ENCODE data around the gene MOCS3. TPM values are rescaled to one million over a fixed set of nuclear protein-coding genes. Genes with fewer than 3 reads are reported as not detected.

MOCS3 gene
- polyA plus RNA-seq, 3 donors, result 0.48 to 1.9 (median 1.9) TPM

DNA sequence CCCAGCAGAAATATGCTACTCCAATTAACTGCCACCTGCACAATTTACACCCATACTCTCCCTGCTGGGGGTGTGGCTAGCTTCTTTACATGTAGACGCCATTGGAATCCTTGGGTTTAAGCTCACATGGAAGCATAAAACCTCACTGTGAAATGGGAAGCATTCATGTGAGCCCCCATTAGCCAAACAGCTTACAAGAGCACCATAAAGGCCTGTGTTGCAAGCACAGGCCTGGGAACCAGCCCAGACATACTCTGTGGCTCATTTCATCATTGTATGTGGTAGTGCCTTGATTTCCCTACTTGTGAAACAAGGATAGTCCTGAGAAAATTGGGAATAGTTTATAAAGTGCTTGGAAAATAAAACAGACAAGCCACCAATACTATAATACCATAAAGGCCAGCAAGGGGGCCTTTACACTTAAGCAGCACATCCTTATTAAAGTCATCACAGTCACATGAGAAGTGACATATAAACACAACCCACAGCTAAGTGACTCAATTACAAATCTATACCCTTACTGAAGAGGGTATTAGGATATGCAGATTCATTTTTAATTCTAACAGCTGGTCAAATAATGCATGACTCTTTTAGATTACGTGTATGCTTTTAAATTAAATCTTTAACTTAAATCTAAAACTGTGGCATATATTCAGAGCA is 34.2 kb upstream of the MOCS3 start:
- Histone ChIP-seq H3K9ac (ENCODE audit: insufficient read depth, low read length, poor library complexity, severe bottlenecking) (no peak overlapping the region), H3K79me2 (ENCODE audit: insufficient read depth, low read length) (peaks cover 100% of the 10 kb centered on the region), H3K4me1 (ENCODE audit: control insufficient read depth in 1 of 2, insufficient read depth in 2 of 2, low read length in 2 of 2) (peaks cover 11 to 28% of the 10 kb centered on the region in 2 donors), H4K20me1 (ENCODE audit: insufficient read depth, low read length) (peaks cover 100% of the 10 kb centered on the region), H3K36me3 (replicated peaks in 1 of 2; ENCODE audit: control insufficient read depth in 1 of 2, insufficient read depth in 2 of 2, low read length in 2 of 2) (peaks cover 9 to 46% of the 10 kb centered on the region in 2 donors), H3K4me3 (replicated peaks in 1 of 3; ENCODE audit: low read depth in 2 of 3, low read length in 3 of 3) (no peak overlapping the region), H3K4me2 (replicated peaks; ENCODE audit: extremely low read depth, low read length, poor library complexity, severe bottlenecking) (no peak overlapping the region), H3K27me3 (ENCODE audit: control insufficient read depth in 2 of 2, insufficient read depth in 2 of 2, low read length in 2 of 2) (no peaks in the 10 kb centered on the region), H2AFZ (ENCODE audit: insufficient read depth, low read depth, low read length, poor library complexity, severe bottlenecking) (no peak overlapping the region), H3K9me3 (replicated peaks in 1 of 2; ENCODE audit: control insufficient read depth in 1 of 2, insufficient read depth in 1 of 2, low read length in 2 of 2) (no peaks in the 10 kb centered on the region), H3K27ac (ENCODE audit: low read depth in 1 of 2, low read length in 2 of 2) (peak overlapping the region in 1 of 2 donors; percentile 33)
- Mint-ChIP-seq H3K36me3 (peaks cover 25 to 54% of the 10 kb centered on the region in 2 donors), H3K27me3 (ENCODE audit: low read depth in 3 of 3) (no peaks in the 10 kb centered on the region), H3K4me3 (no peak overlapping the region), H3K9me3 (no peaks in the 10 kb centered on the region), H3K27ac (peak overlapping the region in 2 of 7 donors; percentile 15 to 75), H3K4me1 (peaks cover 42% of the 10 kb centered on the region)
- intact Hi-C loops (cut with micrococcal nuclease), result loop anchor here in 1 of 2 donors (10.0 kb wide), 1 partner anchor 100 kb away; no protein-coding TSS in a partner anchor
- no peak for TF ChIP-seq CTCF (IDR thresholded peaks at IDR 0.05)
- WGBS (ENCODE audit: insufficient coverage), result no CpG with 5 or more reads among the region's 2 CpGs
- no peak for DNase-seq

DNA sequence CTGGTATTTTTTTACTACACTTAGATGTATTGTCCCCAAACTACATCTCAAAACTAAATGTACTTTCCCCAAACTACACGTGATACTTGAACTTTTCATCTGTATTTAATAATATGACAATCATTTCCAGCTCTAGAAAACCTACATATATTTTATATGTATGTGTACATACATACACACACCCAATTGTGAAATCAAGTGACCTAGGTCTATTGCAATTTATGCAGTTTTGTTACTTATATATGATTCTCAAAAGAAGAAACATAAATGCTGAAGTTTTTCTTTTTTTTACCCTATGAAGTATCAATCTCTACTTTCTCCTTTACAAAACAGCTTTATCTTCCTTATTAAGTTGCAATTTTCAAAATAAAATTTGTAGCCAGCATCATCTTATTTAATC is 32.1 kb upstream of the MOCS3 start:
- peaks cover 18 to 35% of the 10 kb centered on the region in 2 donors for H3K4me1 ChIP-seq (ENCODE audit: control insufficient read depth in 1 of 2, insufficient read depth in 2 of 2, low read length in 2 of 2)
- H3K27me3 Mint-ChIP-seq (ENCODE audit: low read depth in 3 of 3), result no peaks in the 10 kb centered on the region
- TF ChIP-seq CTCF (IDR thresholded peaks at IDR 0.05), result no peak
- no peak for DNase-seq
- H3K4me1 Mint-ChIP-seq, result peaks cover 44% of the 10 kb centered on the region
- H3K4me2 ChIP-seq (replicated peaks; ENCODE audit: extremely low read depth, low read length, poor library complexity, severe bottlenecking), result no peak overlapping the region
- H3K36me3 ChIP-seq (replicated peaks in 1 of 2; ENCODE audit: control insufficient read depth in 1 of 2, insufficient read depth in 2 of 2, low read length in 2 of 2), result peaks cover 5 to 46% of the 10 kb centered on the region in 2 donors
- H3K27ac ChIP-seq (ENCODE audit: low read depth in 1 of 2, low read length in 2 of 2), result no peak overlapping the region
- no peaks in the 10 kb centered on the region for H3K27me3 ChIP-seq (ENCODE audit: control insufficient read depth in 2 of 2, insufficient read depth in 2 of 2, low read length in 2 of 2)
- no peaks in the 10 kb centered on the region for H3K9me3 Mint-ChIP-seq
- H3K4me3 ChIP-seq (replicated peaks in 1 of 3; ENCODE audit: low read depth in 2 of 3, low read length in 3 of 3), result no peak overlapping the region
- H2AFZ ChIP-seq (ENCODE audit: insufficient read depth, low read depth, low read length, poor library complexity, severe bottlenecking), result no peak overlapping the region
- H3K36me3 Mint-ChIP-seq, result peaks cover 20 to 49% of the 10 kb centered on the region in 2 donors
- H4K20me1 ChIP-seq (ENCODE audit: insufficient read depth, low read length), result peaks cover 83% of the 10 kb centered on the region
- H3K79me2 ChIP-seq (ENCODE audit: insufficient read depth, low read length), result peaks cover 91% of the 10 kb centered on the region
- no CpG with 5 or more reads among the region's 1 CpG for WGBS (ENCODE audit: insufficient coverage)
- H3K9ac ChIP-seq (ENCODE audit: insufficient read depth, low read length, poor library complexity, severe bottlenecking), result no peak overlapping the region
- H3K4me3 Mint-ChIP-seq, result no peak overlapping the region
- intact Hi-C loops (cut with micrococcal nuclease), result loop anchor here (5.0 to 10.0 kb wide), 2 partner anchors 102 to 134 kb away; no protein-coding TSS in a partner anchor
- H3K27ac Mint-ChIP-seq, result no peak overlapping the region
- no peaks in the 10 kb centered on the region for H3K9me3 ChIP-seq (replicated peaks in 1 of 2; ENCODE audit: control insufficient read depth in 1 of 2, insufficient read depth in 1 of 2, low read length in 2 of 2)
